ENCODE measurements around the gene ATP10B.

DNA sequence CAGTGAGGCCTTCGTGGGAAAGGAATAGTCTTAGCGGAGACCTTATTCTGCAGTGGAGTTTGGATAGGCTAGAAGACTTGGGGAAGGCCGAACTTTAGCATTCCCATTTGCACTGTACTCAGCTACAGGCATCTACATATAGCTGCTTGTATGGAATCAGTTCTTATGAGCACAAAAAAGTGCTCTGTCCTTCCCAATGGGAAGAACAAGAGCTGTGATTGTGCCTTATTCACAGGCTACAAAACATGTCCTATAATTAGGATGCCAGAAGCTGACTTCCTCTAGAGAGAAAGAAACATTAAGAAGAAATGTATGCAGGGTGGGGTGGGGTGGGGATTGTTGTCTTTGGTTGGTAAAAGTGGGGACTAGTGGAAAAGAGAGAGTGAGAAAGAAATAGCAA is 154.7 kb downstream of the ATP10B start:
- TF ChIP-seq CTCF (IDR thresholded peaks at IDR 0.05; ENCODE audit: borderline replicate concordance, extremely low read depth, low read length, poor library complexity, severe bottlenecking): no peak
- TF ChIP-seq EZH2 (IDR thresholded peaks at IDR 0.05; ENCODE audit: borderline replicate concordance, low read depth, low read length, severe bottlenecking): no peak

Measured in DND-41 (cell line).